Left lobe of liver (tissue), 2 donors: ENCODE measurements around the gene VPS37C. TPM values are rescaled to one million over a fixed set of nuclear protein-coding genes. Genes with fewer than 3 reads are reported as not detected.
"Not testable (repeated sequence)": the region's sequence is repeated elsewhere in the genome, so short reads cannot be mapped to it uniquely, and the experiment has no call there.

Experiments
- ATAC-seq: fragments of 200-7000 bp; cut with Tn5 transposase; one replicate; pipeline ENCODE4 v1.9.1; 2020; ENCODE audit warnings: mild to moderate bottlenecking, moderate library complexity
- DNase-seq: peaks from one replicate; pipeline ENCODE4 v3.0.0-alpha.2; 2020; ENCODE audit warnings: low spot score
- total RNA-seq: library from RNA; stranded (reverse); gene quantifications from one replicate; pipeline ENCODE4 v1.2.1, GENCODE V29; 2021
- donor health status: DM: no; HTN: no; CAD: no; lungs with moderate emphysema.
- donor health status: DM: no; HTN: yes; CAD: no.

VPS37C gene
- total RNA-seq, 1 donor from 2014 or later = 5.9 TPM

DNA sequence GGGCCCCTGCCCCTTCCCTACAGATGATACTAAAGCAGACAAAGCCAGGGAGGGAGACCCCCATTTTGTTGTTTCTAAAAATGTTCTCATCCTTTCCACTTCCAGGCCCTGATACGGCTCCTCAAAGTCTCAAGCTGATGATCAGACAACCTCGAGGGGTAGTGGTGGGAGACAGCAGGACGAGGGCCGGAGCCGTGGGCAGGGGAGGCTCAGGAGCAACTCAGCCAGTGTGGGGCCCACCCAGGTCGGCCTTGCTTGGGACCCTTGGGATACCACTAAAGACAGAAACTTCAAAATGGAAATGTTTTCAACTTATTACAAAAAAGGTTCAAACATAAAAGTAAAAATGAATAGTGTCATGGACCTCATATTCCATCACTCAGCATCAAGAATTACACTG is 15.2 kb upstream of the VPS37C start:
- ATAC-seq (no peak), DNase-seq (no peak)

DNA sequence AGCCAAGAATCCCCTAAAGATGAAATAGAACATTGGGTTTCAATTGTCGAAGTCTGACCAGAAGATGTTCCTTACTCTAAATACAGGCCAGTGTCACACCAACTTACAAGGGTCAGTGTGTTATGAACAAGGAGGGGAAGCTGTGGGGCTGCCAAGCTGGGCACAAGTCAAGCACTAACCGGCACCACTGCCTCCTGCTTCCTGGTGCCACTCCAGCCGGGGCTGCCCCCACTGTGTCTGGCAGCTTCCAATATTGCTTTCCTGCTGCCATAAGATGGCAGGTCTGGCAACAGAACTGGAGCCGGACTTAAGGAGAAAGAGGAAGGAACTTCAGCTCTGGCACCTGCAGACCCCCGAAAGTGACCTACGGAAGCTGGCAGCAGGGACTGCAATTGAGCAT is 13.7 kb upstream of the VPS37C start:
- DNase-seq (no peak), ATAC-seq (no peak)

DNA sequence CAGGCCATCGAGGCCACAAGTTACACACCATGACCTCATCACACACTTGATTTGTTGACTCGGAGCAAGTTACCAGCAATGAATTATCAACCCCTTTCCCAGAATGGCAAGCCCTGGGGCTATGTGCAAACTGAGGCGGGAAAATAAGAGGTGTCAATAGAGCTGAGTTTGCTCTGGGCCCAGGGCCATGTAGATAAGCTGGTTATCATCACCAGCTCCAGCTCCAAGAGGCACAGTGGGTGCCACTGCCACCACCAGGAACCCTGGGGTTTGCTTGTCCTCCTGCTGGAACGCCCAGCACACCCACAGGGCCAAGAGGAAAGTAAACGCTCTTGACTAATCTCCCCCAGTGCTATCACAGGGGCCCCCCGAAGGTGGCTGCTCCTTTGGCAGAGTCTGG is 13.0 kb upstream of the VPS37C start:
- peak; percentile 24 for DNase-seq
- no peak for ATAC-seq

DNA sequence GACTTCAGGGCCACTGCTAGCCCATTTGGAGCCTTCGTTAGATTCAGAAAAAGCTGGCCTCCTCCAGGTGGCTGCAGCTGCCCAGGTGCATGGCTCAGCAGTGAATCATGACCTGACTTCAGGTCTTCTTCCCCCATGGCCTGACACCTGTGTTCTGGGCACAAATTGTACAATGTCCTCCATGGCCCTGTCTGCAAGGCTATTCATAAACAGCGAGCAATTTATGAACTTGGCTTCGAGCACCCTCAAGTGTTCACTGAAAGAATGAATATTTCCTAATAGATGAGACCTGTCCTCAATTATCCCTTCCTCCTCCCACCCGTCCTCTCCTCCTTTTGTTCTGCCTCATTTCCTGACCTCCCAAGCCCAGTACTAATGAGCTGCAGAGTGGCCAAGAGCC is 12.2 kb upstream of the VPS37C start:
- ATAC-seq = no peak
- DNase-seq = no peak

DNA sequence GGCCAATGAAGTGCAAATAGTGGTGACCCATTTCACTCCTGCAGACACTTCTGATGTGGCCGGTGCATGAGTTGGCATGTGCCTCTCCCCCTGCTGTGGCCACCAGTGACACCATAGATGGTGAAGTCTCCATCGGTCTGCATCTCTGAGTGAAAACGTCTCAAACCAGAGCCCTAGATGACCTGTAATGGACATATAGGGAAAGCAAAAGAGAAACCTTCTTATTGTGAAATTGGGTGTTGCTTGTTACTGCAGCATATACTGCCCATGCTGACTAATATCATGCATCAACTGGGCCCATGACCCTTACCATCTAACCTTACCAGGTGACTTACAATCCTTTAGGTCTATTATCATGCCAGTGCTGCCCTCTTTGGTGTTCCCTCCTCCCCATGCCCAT is 11.7 kb upstream of the VPS37C start:
- DNase-seq (peak; percentile 4), ATAC-seq (no peak)

DNA sequence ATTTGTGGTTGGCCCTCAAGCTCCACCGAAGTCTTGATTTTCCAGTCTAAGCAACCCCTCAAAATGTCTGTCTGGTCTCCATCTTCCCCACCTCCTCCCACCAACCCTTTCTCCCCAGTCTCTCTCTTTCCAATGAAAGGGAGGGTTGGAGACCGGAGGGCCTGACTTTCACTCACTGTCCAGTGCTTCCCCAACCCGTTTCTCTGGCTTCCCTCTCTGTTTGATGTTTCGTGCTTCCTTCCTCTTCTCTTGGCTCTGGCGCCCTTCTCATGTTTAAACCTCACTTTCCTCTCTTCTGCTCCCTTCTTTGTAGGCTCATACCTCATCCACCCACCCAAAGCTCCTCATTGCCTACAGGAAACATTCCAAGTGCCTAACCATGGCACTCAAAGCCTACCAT is 11.1 kb upstream of the VPS37C start:
- peak; percentile 34 for DNase-seq
- no peak for ATAC-seq

DNA sequence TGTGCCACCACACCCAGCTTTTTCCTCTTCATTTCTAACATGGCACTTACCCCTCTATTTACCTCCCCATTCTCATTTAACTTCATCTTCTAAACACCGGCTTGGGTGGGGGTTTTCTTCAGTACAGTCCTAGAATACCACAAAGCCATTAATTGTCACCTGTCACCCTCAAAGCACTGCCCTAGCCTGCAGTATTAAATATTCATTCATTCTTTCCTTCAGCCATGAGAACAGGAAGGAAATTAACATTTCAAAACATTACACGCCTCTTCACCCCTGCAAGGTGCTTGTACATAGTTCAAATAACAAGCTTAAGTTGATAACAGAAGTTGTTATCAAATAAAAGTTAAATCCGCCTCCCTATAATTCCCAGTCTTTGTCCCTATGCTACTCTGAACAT is 10.7 kb upstream of the VPS37C start:
- no peak for DNase-seq

DNA sequence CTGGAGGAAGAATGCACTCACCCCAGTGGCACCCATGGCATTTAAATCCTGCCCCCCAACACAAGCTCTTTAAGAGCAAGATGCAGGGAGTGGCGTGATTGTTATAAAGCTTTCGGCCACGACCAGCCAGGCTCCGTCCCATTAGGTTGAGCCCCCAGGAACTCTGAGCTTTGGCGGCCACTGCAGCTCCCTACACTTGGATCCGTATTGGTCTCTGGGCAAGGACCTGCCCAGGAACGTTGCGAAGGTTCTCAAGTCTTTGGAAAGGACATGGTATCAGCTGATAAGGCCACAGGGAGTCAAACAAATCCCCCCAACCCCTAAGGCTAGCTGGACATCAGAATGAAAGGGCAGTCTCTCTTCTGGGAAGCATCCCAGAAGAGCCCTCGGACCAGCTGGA is 9.3 kb upstream of the VPS37C start:
- ATAC-seq (no peak), DNase-seq (peak; percentile 26)

More for the DNA sequence above, 10.7 kb upstream of the VPS37C start:
- no peak for ATAC-seq

DNA sequence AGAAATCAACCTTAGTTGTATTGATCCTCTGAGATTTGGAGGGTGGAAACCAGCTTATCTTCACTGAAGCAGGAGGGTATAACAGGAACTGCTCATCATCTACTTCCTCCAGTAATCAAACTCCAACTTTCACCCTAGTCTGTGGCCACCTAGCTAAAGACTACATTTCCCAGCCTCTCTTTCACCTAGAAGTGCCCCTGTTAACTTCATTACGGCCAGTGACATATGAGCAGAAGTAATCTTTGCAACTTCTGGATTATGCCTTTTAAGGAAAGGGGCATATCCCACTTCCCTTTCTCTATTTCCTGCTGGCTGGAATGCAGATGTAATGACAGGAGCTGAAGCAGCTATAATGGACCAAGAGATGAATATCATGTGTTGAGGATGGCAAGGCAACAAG is 7.6 kb upstream of the VPS37C start:
- DNase-seq (no peak), ATAC-seq (no peak)

DNA sequence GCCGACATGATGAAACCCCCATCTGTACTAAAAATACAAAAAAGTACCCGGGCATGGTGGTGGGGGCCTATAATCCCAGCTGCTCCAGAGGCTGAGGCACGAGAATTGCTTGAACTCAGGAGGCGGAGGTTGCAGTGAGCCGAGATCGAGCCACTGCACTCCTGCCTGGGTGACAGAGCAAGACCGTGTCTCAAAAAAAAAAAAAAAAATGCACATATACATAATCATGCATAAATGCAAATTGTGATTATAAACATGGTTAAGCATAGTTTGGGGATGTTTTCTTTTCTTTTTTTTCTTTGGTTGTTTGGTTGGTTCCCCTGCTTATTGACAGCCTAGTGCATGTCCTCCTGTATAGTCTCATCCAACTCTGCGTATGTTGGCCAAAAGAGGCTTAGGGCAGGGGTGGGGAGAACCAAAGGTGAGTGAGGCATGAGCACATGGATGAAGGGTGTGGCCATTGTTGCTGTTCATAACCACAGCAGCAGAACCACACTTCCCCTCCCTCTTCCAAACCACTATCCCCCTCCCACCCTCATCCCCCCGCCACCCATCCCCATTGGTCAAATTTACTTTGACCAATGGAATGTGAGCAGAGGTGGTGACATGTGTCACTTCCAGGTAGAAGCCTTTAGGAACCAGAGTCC is 6.9 kb upstream of the VPS37C start:
- DNase-seq (peak; percentile 30), ATAC-seq (no peak)

DNA sequence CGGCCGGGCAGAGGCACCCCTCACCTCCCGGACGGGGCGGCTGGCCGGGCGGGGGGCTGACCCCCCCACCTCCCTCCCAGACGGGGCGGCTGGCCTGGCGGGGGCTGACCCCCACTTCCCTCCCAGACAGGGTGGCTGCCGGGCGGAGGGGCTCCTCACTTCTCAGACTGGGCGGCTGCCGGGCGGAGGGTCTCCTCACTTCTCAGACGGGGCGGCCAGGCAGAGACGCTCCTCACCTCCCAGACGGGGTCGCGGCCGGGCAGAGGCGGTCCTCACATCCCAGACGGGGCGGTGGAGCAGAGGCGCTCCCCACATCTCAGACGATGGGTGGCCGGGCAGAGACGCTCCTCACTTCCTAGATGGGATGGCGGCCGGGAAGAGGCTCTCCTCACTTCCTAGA is 5.1 kb upstream of the VPS37C start:
- not testable (repeated sequence) for ATAC-seq
- DNase-seq = peak; percentile 37

DNA sequence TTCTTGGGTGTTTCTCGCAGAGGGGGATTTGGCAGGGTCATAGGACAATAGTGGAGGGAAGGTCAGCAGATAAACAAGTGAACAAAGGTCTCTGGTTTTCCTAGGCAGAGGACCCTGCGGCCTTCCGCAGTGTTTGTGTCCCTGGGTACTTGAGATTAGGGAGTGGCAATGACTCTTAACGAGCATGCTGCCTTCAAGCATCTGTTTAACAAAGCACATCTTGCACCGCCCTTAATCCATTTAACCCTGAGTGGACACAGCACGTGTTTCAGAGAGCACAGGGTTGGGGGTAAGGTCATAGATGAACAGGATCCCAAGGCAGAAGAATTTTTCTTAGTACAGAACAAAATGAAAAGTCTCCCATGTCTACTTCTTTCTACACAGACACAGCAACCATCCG is 4.6 kb upstream of the VPS37C start:
- DNase-seq, ATAC-seq: not testable (repeated sequence)

DNA sequence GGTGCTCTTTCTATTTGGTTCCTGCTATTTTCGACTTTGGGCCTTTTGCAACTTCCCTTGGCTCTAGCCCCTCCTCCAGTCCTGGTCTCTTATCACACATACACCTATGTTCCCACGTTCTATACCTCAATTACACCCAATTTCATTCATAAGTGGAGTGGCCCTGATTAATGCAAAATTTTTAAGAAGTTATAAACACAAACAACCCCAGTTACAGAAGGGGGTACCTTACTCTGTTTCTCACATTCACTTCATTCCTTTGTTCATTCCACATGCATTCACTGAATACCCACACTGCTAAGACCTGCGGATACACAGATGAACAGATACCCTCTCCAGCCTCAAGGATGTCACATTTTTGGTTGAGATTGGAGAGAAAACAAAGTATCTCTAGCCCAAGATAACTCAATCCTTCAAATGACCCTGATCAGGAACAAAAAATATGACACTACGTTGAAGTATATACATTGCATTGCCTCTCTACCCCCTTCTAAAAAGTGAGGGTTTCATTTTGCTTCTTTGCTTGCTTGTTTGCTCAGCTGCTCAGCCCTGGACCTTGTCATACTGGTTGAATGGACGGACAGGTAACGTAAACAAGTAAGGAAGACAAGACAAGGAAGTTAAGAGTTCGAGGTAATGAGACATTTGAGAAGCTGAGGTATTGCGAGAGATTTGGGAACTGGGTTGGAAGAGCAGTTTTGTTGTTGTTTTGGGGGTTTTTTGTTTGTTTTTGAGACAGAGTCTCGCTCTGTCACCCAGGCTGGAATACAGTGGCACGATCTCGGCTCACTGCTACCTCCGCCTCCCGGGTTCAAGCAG is 3.6 kb upstream of the VPS37C start:
- ATAC-seq (no peak), DNase-seq (peak; percentile 8)

DNA sequence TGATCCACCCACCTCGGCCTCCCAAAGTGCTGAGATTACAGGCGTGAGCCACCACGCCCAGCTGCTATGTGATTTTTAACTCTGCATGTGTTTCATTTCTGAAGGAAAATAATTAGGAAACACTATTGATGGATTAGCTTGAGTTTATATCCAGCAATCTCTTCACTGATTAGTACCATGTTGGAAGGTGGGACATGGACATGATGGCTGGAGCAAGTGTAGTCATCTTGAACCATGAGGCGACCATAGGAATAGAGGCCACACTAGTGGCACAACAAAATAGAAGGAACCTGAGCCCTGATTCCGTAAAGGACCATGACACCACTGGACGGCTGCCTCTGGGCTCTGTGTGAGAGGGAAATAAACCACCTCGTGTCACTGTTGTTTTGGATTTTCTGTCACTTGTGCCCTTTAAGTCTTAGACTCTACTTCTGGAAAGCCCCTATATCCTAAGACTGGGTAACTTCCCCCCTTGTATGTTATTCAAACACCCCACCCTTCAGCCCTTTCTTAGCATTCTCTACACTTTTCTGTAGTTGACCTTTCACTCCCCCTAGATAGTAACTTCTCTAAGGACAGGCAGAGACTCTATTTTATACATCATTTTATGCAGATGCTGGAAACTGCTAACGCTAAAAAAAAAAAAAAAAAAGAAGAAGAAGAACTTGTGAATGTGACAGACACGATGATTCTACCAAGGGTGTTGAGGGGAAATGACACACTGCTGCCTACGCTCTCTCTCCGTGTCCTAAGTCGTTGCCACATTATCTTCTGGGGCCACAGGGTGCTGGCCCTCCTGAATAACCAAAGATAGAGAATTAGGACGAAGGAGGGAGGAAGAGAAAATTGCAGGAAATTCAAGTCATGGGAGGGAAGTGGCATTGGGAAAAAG is 2.7 kb upstream of the VPS37C start:
- ATAC-seq = no peak
- no peak for DNase-seq

DNA sequence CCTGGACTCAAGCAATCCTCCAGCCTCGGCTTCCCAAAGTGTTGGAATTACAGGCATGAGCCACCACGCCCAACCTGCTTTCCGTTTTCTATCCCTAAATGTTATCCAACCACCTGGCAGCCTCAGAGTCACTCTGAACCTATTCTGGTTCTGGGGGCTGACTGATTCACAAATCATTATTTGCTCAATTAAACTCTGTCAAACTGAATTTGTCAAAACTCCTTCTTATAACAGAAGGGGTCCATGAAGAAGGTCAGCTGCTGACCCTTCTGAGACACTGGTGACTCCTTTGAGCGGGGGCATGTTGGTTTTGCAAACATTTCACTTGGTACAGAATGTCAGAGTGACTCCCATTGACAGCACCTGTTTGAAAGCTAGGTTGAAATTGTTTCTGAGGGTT is 1.8 kb upstream of the VPS37C start:
- no peak for ATAC-seq
- no peak for DNase-seq

DNA sequence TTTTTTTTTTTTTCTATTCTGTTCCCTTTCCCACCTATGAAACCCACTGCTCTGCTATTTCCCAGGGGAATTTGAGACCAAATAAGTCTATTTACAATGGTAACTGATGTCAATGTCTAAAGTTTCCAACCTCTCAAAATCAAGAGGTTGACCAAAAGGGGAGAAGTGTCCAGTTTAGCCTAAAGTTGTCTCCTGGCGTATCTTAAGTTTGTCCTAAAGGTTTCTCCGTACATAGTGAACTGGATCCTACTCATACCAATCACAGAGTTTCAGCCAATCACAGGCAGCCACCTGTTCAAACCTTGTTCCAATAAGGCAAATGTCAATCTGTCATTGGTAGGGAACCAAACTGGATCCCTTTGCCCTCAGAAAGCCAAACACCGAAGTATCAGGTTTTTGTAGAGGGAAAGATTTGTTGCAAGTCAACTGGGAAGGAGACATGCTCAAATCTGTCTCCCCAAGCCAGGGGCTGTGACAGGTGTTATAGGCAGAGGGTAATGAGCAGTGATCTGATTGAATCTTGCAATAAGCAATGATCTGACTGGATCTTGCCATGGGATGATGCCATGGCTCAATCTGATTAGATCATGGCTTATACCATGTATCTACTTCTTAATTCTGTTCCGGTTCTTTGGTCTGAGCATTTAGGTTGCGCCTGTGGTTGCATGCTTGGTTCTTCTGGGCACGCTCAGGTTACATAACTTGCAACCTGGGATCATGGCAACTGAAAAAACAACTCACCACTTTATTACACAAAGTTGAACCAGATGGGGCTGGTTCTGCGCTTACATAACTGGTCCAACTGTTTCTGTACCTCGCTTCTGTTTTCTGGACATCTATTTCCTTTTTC is 1.1 kb upstream of the VPS37C start:
- no peak for ATAC-seq
- no peak for DNase-seq

DNA sequence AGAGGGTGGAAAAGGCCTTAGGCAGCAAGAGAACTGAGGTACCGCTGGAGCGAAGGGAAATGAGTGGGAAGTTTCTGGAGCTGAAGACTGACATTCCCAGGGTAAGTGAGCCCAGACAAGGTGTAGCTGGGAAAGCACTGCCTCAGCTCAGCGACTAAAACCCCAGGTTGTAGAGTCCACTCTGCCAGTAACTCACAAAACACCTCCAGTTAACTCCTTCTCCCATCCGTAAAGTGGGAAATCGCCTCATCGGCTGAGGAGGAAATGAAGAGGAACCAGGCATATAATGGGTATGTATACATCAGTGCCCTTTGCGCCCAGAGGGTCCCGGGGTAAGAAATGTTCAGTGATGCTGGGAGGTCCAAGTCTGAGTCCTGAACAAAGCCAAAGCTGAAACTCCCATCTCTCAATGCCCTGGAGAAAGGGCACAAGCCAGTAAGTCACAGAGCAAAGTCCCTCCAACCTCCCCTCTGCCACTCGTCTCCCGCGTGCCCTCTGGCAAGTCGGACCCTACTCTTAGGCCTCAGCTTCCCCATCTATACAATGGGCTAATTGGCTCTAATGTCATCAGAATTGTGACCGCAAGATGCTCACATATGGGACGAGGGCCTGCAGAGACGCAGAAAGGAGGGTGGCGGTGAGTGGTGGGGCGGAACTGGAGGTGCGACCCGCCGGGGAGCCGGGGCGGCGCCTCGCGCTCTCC is 588 bp downstream of the VPS37C start:
- peak; percentile 22 for ATAC-seq

DNA sequence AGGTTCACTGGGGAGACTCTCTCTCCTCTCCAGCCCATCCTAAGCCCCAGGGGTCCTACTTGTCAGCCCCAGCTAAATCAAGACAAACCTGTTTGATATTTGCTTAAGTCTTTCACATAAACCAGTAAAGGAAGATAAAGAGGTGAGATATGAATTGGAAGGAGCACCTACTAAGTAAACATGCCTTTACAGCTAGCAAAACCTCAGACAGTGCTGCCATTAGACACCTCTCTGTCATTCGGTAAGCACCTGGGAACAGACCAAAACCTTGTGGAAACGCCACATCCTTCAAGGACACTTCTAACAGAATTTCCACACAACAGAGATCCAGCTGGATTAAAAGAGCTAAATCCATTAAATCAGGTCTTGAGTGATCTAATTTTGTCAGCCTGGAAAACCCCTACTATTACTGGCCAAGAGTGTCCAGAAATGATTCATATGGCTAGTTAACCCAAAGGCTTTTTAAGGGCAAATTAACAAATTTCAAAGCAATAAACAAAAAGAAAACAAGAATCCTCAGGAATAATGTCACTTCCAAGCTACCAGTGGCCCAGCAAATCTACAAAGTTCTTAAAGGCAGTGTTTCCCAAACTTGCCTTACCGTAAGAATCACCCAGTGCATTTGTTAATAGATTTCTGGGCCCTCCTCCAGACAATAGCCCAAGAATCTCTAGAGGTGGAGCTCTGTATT is 2.4 kb downstream of the VPS37C start:
- DNase-seq (no peak), ATAC-seq (no peak)

More for the DNA sequence above, 588 bp downstream of the VPS37C start:
- DNase-seq = no peak

DNA sequence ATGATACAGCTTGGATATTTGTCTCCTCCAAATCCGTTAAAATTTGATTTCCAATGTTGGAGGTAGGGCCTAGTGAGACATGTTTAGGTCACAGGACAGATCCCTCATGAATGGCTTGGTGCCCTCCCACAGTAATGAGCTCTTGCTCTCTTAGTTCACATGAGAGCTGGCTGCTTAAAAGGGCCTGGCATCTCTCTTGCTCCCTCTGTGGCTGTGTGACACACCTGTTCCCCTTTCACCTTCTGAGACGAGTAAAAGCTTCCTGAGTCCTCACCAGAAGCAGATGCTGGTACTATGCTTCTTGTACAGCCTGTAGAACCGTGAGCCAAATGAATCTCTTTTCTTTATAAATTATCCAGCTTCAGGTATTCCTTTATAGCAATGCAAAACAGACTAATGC is 3.5 kb downstream of the VPS37C start:
- no peak for ATAC-seq
- no peak for DNase-seq
